Keratinocyte (primary cell): Measurements from ENCODE around the gene R3HCC1L.

Experiments
- CTCF ChIP-seq, 3 experiments: IDR thresholded peaks in 1 of 3; conservative IDR thresholded peaks in 1 of 3; optimal IDR thresholded peaks in 1 of 3; 2 replicates in 2 of 3; 3 replicates in 1 of 3; pipeline versions ENCODE3 to v1.5.1; 2011; ENCODE audit warnings: low read length in 3 of 3, mild to moderate bottlenecking in 3 of 3, moderate library complexity in 2 of 3, control low read depth in 1 of 3, inconsistent platforms in 1 of 3; ENCODE audit not compliant: insufficient read depth in 2 of 3; ENCODE audit errors: extremely low read depth in 1 of 3
- EZH2 ChIP-seq: IDR thresholded peaks from one replicate; pipeline ENCODE4 v1.6.1; 2012; ENCODE audit warnings: inconsistent platforms, mild to moderate bottlenecking, low read length, moderate library complexity

GRCh38 chr10:98270073-98270740 lies 135.8 kb downstream of the R3HCC1L start:
- TF ChIP-seq CTCF (optimal IDR thresholded peaks at IDR 0.05 in 1 of 3, IDR thresholded peaks at IDR 0.05 in 1 of 3, conservative IDR thresholded peaks at IDR 0.05 in 1 of 3; ENCODE audit: extremely low read depth in 1 of 3, insufficient read depth in 2 of 3, low read length in 3 of 3) (no peak), EZH2 (no peak)
